Heart left ventricle (tissue), 16 donors: Measurements from ENCODE around the gene PGM1. TPM values are rescaled to one million over a fixed set of nuclear protein-coding genes. Genes with fewer than 3 reads are reported as not detected.
A peak's percentile ranks its signal among the peaks of the same experiment; 100 is the strongest.

ENCODE experiments used
- ATAC-seq, 4 donors: fragments of 200-7000 bp; cut with Tn5 transposase; one replicate each; pipeline ENCODE4 v1.9.1; 2020 to 2022; ENCODE audit warnings: moderate library complexity in 4 of 4, mild to moderate bottlenecking in 3 of 4, moderate number of reproducible peaks in 1 of 4
- DNase-seq, 5 donors: peaks; one replicate each; pipeline ENCODE4 v3.0.0-alpha.2; 2020
- H3K27ac ChIP-seq, 12 donors: fragments of 200-600 bp; sonication (generic) in 4 of 12; one replicate each; pipeline versions ENCODE4 v1.5.0 to v1.8.0; 2016 to 2022; ENCODE audit warnings: mild to moderate bottlenecking in 2 of 12
- H3K27me3 ChIP-seq, 9 donors: fragments of 200-600 bp; sonication (generic) in 2 of 9; one replicate each; pipeline versions ENCODE4 v1.5.1 to v1.8.0; 2016 to 2022; ENCODE audit warnings: mild to moderate bottlenecking in 3 of 9
- H3K36me3 ChIP-seq, 9 donors: fragments of 200-600 bp; sonication (generic) in 2 of 9; one replicate each; pipeline versions ENCODE4 v1.5.0 to v1.8.0; 2018 to 2022; ENCODE audit warnings: mild to moderate bottlenecking in 2 of 9
- H3K4me1 ChIP-seq, 12 donors: fragments of 200-600 bp; sonication (generic) in 4 of 12; one replicate each; pipeline versions ENCODE4 v1.5.0 to v1.8.0; 2016 to 2022; ENCODE audit warnings: mild to moderate bottlenecking in 3 of 12
- H3K4me3 ChIP-seq, 12 donors: fragments of 200-600 bp; sonication (generic) in 4 of 12; one replicate each; pipeline versions ENCODE4 v1.5.0 to v1.8.0; 2017 to 2022; ENCODE audit warnings: mild to moderate bottlenecking in 9 of 12, moderate library complexity in 4 of 12
- H3K9me3 ChIP-seq, 12 donors: fragments of 200-600 bp; sonication (generic) in 4 of 12; one replicate each; pipeline versions ENCODE4 v1.5.0 to v1.8.0; 2016 to 2022; ENCODE audit warnings: mild to moderate bottlenecking in 1 of 12
- POLR2A ChIP-seq, 2 donors: fragments of 450-650 bp; IDR thresholded peaks; one replicate each; pipeline ENCODE4 v1.6.1; 2017; ENCODE audit warnings: antibody characterized with exemption in 2 of 2, mild to moderate bottlenecking in 2 of 2, moderate library complexity in 2 of 2
- WGBS, 4 donors: extraction: QIAGEN DNeasy Blood & Tissue Kit in 2 of 4; methylation state at CpG; one replicate each; pipeline versions ENCODE4 v1.1.5 to v1.1.7; 2013 to 2018; 5-methylcytosine and 5-hydroxymethylcytosine counted together
- intact Hi-C, 10 donors: fragments of 100-400 bp; cut with DNase I; formaldehyde crosslinking; loops; one replicate each; pipeline versions ENCODE4 v1.11.1 to v1.14.2; 2022
- polyA plus RNA-seq, 2 donors: library from polyadenylated mRNA; stranded (reverse); fragments of 200-250 nt; gene quantifications; one replicate each; pipeline ENCODE4 v1.2.3, GENCODE V29; 2013
- total RNA-seq, 9 donors: library from RNA; depleted of rRNA in 2 of 9; stranded (reverse); fragments of >200 nt in 2 of 9; fragmentation: NEBNext Ultra II Directional in 3 of 9; extraction: Animal tissue kit (Norgen Biotek cat#: 25700) in 3 of 9; gene quantifications; one replicate each; pipeline versions ENCODE4 v1.1.0 to v1.2.4, GENCODE V29; 2016 to 2023
- TF ChIP-seq, protein P1 (sequence below), 12 donors: fragments of 200-600 bp; sonication (generic) in 4 of 12; IDR thresholded peaks; one replicate each; pipeline versions ENCODE4 v1.5.0 to v1.8.0; 2018 to 2022; ENCODE audit warnings: antibody characterized with exemption in 12 of 12, mild to moderate bottlenecking in 5 of 12
- donor health status: ischemic (EF 13 %, LVEDD 7.1; RV severe dilation, severe dysfunction).
- donor health status: healthy with polysubstance abuse.
- donor health status: DM: no; HTN: yes; CAD: no.
- donor health status: DM: no; HTN: no; CAD: no.
- donor health status: ischemic (EF 25% LVEDD 6.9; RV normal size, moderate dysfunction).
- donor health status: ischemic (EF 25% LVEDD 5.7; RV mildly dilated, moderate dysfunction).
- donor health status: healthy.
- donor health status: DM: yes; HTN: yes; CAD: no.
- donor health status: ischemic (EF 35%, LVEDD 5.7; RV mildly dilated, moderate dysfunction).
- donor health status: nonischemic (EF 11% LVEDD 7.7; RV severe dilation, severe dysfunction).
- donor health status: DM: yes; HTN: yes; CAD: no.
- donor health status: PGD.
- donor health status: ischemic (EF 29% LVEDD 5.4; RV normal size, mild dysfunction).
- donor health status: nonischemic (EF 23%, LVEDD 6.1; RV moderate dilation, normal function).

PGM1 gene
- total and polyA plus RNA-seq, 11 donors = 51.4 to 419 (median 258) TPM

DNA sequence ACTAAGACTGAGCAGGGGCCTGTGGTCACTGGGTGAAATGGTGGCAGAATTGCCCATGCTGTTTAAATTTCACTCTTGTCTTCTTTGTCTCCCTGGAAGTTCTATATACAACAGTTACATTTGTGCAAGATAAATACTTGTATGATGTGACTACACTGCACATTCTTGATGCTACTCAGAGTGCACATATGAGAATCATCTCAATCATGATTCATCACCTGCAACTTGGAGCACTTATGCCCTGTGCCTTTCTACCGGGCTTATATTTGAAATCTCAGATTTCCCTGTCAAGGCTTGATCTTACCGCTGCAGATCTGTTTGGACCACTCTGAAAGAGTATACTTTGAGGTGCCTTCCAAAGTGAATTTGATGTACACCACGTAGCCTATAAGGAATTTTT is 10.6 kb downstream of the PGM1 start:
- intact Hi-C loops = no loop called here
- no peaks in the 10 kb centered on the region for H3K9me3 ChIP-seq
- H3K4me3 ChIP-seq = no peak overlapping the region
- WGBS, 4 donors = 95 to 98% (median 96%) methylated on average over 3 of the region's 3 CpGs
- H3K4me1 ChIP-seq = peaks cover 0 to 37% (median 6%) of the 10 kb centered on the region in 12 donors
- H3K36me3 ChIP-seq = no peaks in the 10 kb centered on the region
- DNase-seq (no peak), ATAC-seq (no peak)
- no peaks in the 10 kb centered on the region for H3K27me3 ChIP-seq
- H3K27ac ChIP-seq = no peak overlapping the region
- no peak for TF ChIP-seq POLR2A (IDR thresholded peaks at IDR 0.05)
- TF ChIP-seq, protein P1, sequence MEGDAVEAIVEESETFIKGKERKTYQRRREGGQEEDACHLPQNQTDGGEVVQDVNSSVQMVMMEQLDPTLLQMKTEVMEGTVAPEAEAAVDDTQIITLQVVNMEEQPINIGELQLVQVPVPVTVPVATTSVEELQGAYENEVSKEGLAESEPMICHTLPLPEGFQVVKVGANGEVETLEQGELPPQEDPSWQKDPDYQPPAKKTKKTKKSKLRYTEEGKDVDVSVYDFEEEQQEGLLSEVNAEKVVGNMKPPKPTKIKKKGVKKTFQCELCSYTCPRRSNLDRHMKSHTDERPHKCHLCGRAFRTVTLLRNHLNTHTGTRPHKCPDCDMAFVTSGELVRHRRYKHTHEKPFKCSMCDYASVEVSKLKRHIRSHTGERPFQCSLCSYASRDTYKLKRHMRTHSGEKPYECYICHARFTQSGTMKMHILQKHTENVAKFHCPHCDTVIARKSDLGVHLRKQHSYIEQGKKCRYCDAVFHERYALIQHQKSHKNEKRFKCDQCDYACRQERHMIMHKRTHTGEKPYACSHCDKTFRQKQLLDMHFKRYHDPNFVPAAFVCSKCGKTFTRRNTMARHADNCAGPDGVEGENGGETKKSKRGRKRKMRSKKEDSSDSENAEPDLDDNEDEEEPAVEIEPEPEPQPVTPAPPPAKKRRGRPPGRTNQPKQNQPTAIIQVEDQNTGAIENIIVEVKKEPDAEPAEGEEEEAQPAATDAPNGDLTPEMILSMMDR (IDR thresholded peaks at IDR 0.05) = no peak

GRCh38 chr1:63607322-63607721 is 14.1 kb downstream of the PGM1 start:
- no peak overlapping the region for H3K4me3 ChIP-seq
- TF ChIP-seq, protein P1 (IDR thresholded peaks at IDR 0.05) = no peak
- no peak for TF ChIP-seq POLR2A (IDR thresholded peaks at IDR 0.05)
- no peaks in the 10 kb centered on the region for H3K36me3 ChIP-seq
- ATAC-seq (peak in 3 of 4 donors; percentile 23 to 58 (median 42)), DNase-seq (no peak)
- H3K27ac ChIP-seq = no peak overlapping the region
- H3K27me3 ChIP-seq = no peaks in the 10 kb centered on the region
- no peaks in the 10 kb centered on the region for H3K9me3 ChIP-seq
- WGBS, 4 donors = 60 to 68% (median 66%) methylated on average over 7 of the region's 7 CpGs
- peaks cover 0 to 48% (median 8%) of the 10 kb centered on the region in 12 donors for H3K4me1 ChIP-seq
- intact Hi-C loops = no loop called here

DNA sequence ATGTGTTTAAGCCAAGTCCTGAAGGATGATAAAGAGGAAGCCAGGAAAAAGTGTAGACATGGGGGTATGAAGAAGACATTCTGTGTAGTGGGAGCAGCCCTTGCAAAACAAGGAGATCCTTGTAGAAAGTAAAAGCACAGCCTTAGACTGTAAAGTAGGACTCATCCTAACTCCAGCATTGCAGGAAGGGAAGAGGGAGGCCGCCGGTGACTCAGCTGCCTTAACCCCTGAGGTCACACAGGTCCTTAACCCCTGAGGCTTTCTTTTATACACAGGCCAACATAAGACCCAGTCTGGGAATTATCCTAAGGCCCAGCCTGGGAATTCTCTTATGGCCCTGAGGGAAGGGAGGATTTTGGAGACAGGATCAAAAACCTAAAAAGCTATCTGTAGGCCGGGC is 18.0 kb downstream of the PGM1 start:
- Histone ChIP-seq H3K4me1 (peaks cover 0 to 42% (median 10%) of the 10 kb centered on the region in 12 donors), H3K27ac (no peak overlapping the region), H3K36me3 (no peaks in the 10 kb centered on the region), H3K4me3 (no peak overlapping the region), H3K9me3 (no peaks in the 10 kb centered on the region), H3K27me3 (no peaks in the 10 kb centered on the region)
- intact Hi-C loops = loop anchor here in 1 of 10 donors (10.0 kb wide), 1 partner anchor 524 kb away; no protein-coding TSS in a partner anchor
- DNase-seq (no peak), ATAC-seq (no peak)
- 55 to 73% (median 62%) methylated on average over 3 of the region's 3 CpGs for WGBS, 4 donors
- TF ChIP-seq POLR2A (IDR thresholded peaks at IDR 0.05) = no peak
- TF ChIP-seq, protein P1 (IDR thresholded peaks at IDR 0.05) = no peak

DNA sequence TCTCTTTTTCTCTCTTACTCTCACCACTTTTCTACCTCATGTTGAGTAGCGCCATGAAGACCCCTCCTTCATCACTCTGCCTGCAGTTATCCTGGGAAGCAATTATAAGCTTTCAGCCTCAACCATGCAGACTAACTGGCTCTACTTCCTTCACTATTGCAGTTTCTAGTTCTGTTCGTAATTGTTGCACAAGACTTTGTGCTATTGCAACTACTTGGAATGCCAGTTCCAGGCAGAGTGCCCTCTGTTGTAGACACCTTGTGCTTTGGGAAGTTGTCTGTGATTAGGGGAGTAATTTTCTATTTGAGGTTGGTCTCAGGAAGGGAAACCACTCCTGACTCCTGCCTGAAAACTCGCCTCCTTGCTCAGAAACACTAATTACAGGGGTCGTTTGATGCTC is 19.4 kb downstream of the PGM1 start:
- TF ChIP-seq, protein P1 (IDR thresholded peaks at IDR 0.05) = no peak
- TF ChIP-seq POLR2A (IDR thresholded peaks at IDR 0.05) = no peak
- Histone ChIP-seq H3K4me1 (peaks cover 0 to 39% (median 8%) of the 10 kb centered on the region in 12 donors), H3K36me3 (no peaks in the 10 kb centered on the region), H3K4me3 (no peak overlapping the region), H3K27ac (no peak overlapping the region), H3K27me3 (no peaks in the 10 kb centered on the region), H3K9me3 (no peaks in the 10 kb centered on the region)
- WGBS, 4 donors = 71 to 78% (median 75%) methylated on average over 4 of the region's 4 CpGs
- intact Hi-C loops = loop anchor here in 1 of 10 donors (10.0 kb wide), 1 partner anchor 522 kb away; no protein-coding TSS in a partner anchor
- ATAC-seq (peak in 2 of 4 donors; percentile 28 to 62), DNase-seq (no peak)
